Mammary epithelial cell (primary cell): ENCODE measurements around the gene ZNF217.
"Not testable (repeated sequence)": the region's sequence is repeated elsewhere in the genome, so short reads cannot be mapped to it uniquely, and the experiment has no call there.

ENCODE experiments used
- EZH2 ChIP-seq: IDR thresholded peaks from 2 replicates; pipeline ENCODE4 v1.6.1; 2012; ENCODE audit warnings: low read length, inconsistent platforms, borderline replicate concordance
- TF ChIP-seq, protein P1 (sequence below), 2 donors: IDR thresholded peaks in 1 of 2; conservative IDR thresholded peaks in 1 of 2; 2 replicates each; pipeline ENCODE4 v1.5.1; 2011 to 2012; ENCODE audit warnings: inconsistent platforms in 2 of 2, low read length in 2 of 2, mild to moderate bottlenecking in 2 of 2, control low read depth in 1 of 2, low read depth in 1 of 2; ENCODE audit not compliant: insufficient read depth in 1 of 2; ENCODE audit errors: extremely low read depth in 1 of 2

DNA sequence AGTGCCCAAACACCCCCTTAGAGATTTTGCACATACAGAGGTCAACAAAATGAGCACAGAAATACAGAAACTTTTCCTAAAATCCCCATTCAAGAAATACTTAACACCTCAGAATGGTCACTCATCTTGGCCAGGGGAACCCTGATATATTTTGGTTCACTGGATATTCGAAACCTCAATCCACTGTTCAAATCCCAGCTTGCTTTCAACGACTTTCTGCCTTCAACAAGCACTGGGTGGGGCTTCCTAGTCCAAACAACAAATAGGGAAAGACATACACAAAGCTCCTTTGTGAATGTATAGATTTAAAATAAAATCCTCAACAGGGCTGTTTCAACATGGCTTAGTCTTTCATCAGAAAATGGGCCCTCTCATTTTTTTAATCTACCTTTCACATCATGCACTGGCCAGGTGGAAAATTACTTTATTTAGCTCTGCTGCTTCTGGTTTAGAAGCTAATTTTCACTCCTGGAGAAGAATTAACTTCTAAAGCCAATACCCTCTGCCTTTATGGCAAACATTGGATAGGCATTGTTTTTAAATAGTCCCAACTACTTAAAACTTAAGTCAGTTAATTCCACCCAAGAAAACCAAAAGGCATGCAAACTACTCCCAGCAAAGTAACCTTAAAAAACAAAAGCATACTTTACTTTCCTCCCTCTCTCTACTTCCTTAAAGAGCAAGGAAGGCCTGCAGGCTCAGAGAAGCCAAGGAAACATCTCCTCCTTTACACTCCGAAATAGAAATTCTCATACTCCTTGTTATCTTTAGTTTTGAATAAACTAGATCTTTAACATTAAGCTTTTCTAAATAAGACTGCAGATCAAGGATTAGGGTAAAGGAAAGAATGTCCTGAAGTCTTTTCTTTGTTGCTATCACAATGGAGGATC, 9.7 kb downstream of the ZNF217 start:
- TF ChIP-seq, protein P1, sequence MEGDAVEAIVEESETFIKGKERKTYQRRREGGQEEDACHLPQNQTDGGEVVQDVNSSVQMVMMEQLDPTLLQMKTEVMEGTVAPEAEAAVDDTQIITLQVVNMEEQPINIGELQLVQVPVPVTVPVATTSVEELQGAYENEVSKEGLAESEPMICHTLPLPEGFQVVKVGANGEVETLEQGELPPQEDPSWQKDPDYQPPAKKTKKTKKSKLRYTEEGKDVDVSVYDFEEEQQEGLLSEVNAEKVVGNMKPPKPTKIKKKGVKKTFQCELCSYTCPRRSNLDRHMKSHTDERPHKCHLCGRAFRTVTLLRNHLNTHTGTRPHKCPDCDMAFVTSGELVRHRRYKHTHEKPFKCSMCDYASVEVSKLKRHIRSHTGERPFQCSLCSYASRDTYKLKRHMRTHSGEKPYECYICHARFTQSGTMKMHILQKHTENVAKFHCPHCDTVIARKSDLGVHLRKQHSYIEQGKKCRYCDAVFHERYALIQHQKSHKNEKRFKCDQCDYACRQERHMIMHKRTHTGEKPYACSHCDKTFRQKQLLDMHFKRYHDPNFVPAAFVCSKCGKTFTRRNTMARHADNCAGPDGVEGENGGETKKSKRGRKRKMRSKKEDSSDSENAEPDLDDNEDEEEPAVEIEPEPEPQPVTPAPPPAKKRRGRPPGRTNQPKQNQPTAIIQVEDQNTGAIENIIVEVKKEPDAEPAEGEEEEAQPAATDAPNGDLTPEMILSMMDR (conservative IDR thresholded peaks at IDR 0.05 in 1 of 2, IDR thresholded peaks at IDR 0.05 in 1 of 2; ENCODE audit: extremely low read depth in 1 of 2, insufficient read depth in 1 of 2, low read depth in 1 of 2, low read length in 2 of 2), result not testable (repeated sequence)
- not testable (repeated sequence) for TF ChIP-seq EZH2
